Subcutaneous abdominal adipose tissue (tissue), 5 donors: ENCODE data around the gene GAS6.
A peak's percentile ranks its signal among the peaks of the same experiment; 100 is the strongest.

Experiments
- H3K27ac ChIP-seq: one replicate; pipeline ENCODE4 v1.7.0; 2013; ENCODE audit warnings: low read depth, mild to moderate bottlenecking, inconsistent platforms, low read length, moderate library complexity
- H3K27me3 ChIP-seq, 5 donors: one replicate each; pipeline ENCODE4 v1.7.0; 2013; ENCODE audit warnings: low read length in 5 of 5, inconsistent platforms in 1 of 5; ENCODE audit not compliant: control insufficient read depth in 5 of 5, insufficient read depth in 4 of 5
- H3K36me3 ChIP-seq, 5 donors: one replicate each; pipeline ENCODE4 v1.7.0; 2013; ENCODE audit warnings: low read length in 5 of 5; ENCODE audit not compliant: control insufficient read depth in 5 of 5, insufficient read depth in 5 of 5
- H3K4me1 ChIP-seq, 5 donors: one replicate each; pipeline ENCODE4 v1.7.0; 2013; ENCODE audit warnings: low read length in 5 of 5, mild to moderate bottlenecking in 3 of 5, moderate library complexity in 1 of 5; ENCODE audit not compliant: control insufficient read depth in 5 of 5, insufficient read depth in 5 of 5
- H3K4me3 ChIP-seq, 5 donors: one replicate each; pipeline ENCODE4 v1.7.0; 2013; ENCODE audit warnings: low read length in 5 of 5, low read depth in 1 of 5
- H3K9ac ChIP-seq, 5 donors: one replicate each; pipeline ENCODE4 v1.7.0; 2013; ENCODE audit warnings: low read length in 5 of 5, mild to moderate bottlenecking in 4 of 5, moderate library complexity in 3 of 5
- H3K9me3 ChIP-seq, 5 donors: one replicate each; pipeline ENCODE4 v1.7.0; 2013; ENCODE audit warnings: low read length in 5 of 5; ENCODE audit not compliant: control insufficient read depth in 5 of 5
- donor health status: healthy.
- donor health status: healthy.
- donor health status: healthy.
- donor health status: healthy.
- donor health status: healthy.

The GAS6 gene

DNA sequence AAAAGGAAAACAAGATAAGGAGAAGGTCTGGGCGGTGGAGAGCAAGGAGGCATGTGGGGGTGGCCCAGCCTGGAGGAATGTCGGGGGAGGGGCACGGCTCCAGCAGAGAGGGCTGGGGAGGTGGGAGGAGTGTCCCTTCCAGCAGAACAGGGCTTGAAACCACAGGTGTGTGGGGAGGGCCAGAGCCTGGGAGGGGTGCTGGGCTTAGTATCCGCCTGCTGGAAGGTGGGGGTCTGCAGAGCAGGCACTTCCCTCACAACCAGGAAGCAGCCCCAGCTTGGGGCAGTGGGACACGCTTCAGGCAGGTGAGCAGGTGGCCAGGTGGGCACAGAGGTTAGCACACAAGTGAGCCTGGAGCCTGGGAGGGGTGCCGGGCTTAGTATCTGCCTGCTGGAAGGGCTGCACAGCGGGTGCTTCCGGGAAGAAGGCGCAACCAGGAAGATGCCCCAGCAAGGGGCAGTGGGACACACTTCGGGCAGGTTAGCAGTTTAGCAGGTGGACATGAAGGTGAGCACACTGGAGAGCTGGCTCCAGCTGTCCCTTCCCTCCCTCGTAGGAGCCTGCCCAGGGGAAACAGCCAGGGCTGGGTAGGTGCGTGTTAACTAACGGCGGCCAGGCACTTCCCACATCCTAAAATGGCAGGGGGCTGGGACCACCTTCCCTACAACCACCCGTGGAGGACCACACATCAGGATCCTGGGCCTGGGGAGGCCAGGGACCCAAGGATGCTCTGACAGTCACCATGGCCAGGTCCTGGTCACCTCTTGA, 3.0 kb downstream of the GAS6 start:
- Histone ChIP-seq H3K36me3 (peaks cover 0 to 25% (median 0%) of the 10 kb centered on the region in 5 donors), H3K4me1 (peaks cover 10 to 54% (median 46%) of the 10 kb centered on the region in 5 donors), H3K9ac (no peak overlapping the region), H3K4me3 (no peak overlapping the region), H3K27ac (no peak overlapping the region), H3K27me3 (peaks cover 0 to 3% (median 0%) of the 10 kb centered on the region in 5 donors), H3K9me3 (no peaks in the 10 kb centered on the region)

DNA sequence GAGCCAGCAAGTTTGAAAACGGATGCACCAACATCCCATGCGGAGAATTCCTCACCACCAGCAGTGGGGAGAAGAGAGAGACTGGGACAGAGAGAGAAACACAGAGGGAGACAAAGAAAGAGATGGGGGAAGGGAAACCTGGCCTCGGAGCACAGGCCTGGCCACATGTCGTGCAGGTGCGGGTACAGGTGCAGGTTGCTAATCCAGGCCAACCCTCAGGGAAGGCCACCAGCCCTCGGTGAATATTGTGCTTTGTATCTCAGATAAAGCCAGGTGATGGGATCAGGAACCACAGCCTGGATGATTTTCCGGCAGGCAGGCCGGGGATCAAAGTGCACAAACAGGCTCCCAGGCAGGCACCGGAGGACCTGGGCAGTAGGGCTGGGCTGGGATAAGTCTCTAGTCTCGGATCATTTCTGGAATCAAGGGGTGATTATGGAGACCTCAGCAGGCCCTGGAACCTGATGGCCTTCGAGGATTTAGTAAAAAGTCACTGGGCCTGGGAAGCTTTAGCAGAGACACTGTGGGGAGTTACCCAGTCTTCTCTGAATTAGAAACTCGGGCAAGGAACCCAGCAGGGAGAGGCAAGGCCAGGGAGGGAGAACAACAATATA, 3.7 kb downstream of the GAS6 start:
- Histone ChIP-seq H3K27ac (no peak overlapping the region), H3K4me3 (no peak overlapping the region), H3K9ac (no peak overlapping the region), H3K4me1 (peaks cover 10 to 61% (median 53%) of the 10 kb centered on the region in 5 donors), H3K36me3 (peaks cover 0 to 25% (median 0%) of the 10 kb centered on the region in 5 donors), H3K27me3 (peaks cover 0 to 3% (median 0%) of the 10 kb centered on the region in 5 donors), H3K9me3 (no peaks in the 10 kb centered on the region)

- Histone ChIP-seq H3K27me3 (peaks cover 0 to under 1% (median 0%) of the 10 kb centered on the region in 5 donors), H3K9ac (no peak overlapping the region), H3K4me3 (no peak overlapping the region), H3K27ac (no peak overlapping the region), H3K4me1 (peaks cover 15 to 64% (median 55%) of the 10 kb centered on the region in 5 donors), H3K36me3 (peaks cover 0 to 25% (median 0%) of the 10 kb centered on the region in 5 donors), H3K9me3 (no peaks in the 10 kb centered on the region)
Observed at GRCh38 chr13:113859311-113860050, 4.4 kb downstream of the GAS6 start.

GRCh38 chr13:113857531-113858195, 6.2 kb downstream of the GAS6 start:
- H3K4me3 ChIP-seq, result no peak overlapping the region
- H3K36me3 ChIP-seq, result peaks cover 0 to 25% (median 0%) of the 10 kb centered on the region in 5 donors
- H3K9ac ChIP-seq, result no peak overlapping the region
- no peaks in the 10 kb centered on the region for H3K9me3 ChIP-seq
- H3K27me3 ChIP-seq, result no peaks in the 10 kb centered on the region
- H3K4me1 ChIP-seq, result peaks cover 25 to 69% (median 62%) of the 10 kb centered on the region in 5 donors
- H3K27ac ChIP-seq, result no peak overlapping the region

DNA sequence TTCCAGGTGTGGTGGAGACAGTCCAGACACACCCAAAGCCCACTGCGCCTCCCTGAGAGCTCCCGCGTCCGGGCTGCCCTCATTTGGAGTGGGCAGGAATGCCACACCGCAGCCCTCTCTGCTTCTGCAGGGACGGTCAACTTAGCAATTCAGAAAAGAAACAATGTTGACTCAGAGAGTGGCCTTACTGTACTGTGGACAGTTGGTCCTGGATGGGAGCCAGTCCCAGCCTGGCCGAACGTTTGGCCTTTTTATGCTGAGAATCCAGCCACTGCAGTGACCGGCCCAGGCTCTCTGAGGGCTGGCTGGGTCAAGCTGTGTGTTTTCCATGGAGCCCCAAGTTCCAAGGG, 7.2 kb downstream of the GAS6 start:
- no peaks in the 10 kb centered on the region for H3K27me3 ChIP-seq
- H3K9ac ChIP-seq, result no peak overlapping the region
- no peak overlapping the region for H3K27ac ChIP-seq

GRCh38 chr13:113855931-113856715, 7.8 kb downstream of the GAS6 start:
- Histone ChIP-seq H3K27ac (no peak overlapping the region), H3K4me1 (peaks cover 25 to 60% (median 53%) of the 10 kb centered on the region in 5 donors), H3K9ac (no peak overlapping the region), H3K36me3 (peaks cover 0 to 26% (median 0%) of the 10 kb centered on the region in 5 donors), H3K27me3 (no peaks in the 10 kb centered on the region), H3K9me3 (no peaks in the 10 kb centered on the region), H3K4me3 (no peak overlapping the region)

More for the DNA sequence above, 7.2 kb downstream of the GAS6 start:
- no peaks in the 10 kb centered on the region for H3K9me3 ChIP-seq
- peaks cover 0 to 28% (median 0%) of the 10 kb centered on the region in 5 donors for H3K36me3 ChIP-seq
- no peak overlapping the region for H3K4me3 ChIP-seq
- H3K4me1 ChIP-seq, result peaks cover 25 to 65% (median 57%) of the 10 kb centered on the region in 5 donors

DNA sequence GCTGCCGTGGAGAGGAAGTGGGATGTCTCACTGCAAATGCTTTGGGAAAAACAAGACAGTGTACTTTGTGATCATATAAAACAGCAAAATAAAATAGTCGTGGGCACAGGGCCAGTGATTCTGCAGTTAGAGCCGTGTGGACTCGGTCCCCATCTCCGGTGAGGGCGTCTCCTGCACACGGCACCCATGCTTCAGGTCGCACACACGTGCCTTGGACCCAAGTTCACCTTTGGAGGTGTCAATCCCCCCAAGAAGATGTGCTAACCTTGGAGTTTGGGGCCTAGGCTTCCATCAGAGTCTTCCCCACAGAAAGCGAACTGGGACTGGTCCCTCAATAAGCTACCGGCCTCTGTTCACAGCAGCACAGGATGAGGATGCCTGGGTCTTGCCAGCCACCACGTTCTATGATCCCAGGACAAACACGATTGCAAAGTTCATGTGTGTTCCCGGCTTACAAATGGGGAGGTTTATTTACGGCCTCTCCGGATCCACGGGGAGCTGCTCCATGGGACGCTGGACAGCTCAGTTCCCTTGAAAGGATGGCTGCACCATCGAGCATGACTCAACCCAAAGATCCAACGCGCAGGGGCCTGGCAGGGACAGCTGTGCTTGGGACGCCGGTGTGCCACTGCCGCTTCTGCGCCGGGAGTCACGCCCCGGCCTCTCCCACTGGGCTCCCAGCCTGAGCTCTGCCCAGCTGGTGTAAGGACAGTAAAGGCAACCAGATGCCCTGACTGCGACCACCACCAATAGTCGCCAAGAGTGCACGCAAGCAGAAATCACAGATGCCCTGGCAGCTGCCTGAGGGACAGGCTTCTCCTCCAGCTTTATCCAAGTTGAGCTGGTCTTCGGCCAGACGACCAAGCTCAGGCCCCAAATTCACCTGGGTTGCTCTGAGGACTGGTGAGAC, 8.6 kb downstream of the GAS6 start:
- Histone ChIP-seq H3K27ac (no peak overlapping the region), H3K4me3 (peak overlapping the region in 1 of 5 donors; percentile 22), H3K4me1 (peaks cover 25 to 56% (median 48%) of the 10 kb centered on the region in 5 donors), H3K27me3 (no peaks in the 10 kb centered on the region), H3K9ac (no peak overlapping the region), H3K36me3 (peaks cover 0 to 24% (median 0%) of the 10 kb centered on the region in 5 donors), H3K9me3 (no peaks in the 10 kb centered on the region)

DNA sequence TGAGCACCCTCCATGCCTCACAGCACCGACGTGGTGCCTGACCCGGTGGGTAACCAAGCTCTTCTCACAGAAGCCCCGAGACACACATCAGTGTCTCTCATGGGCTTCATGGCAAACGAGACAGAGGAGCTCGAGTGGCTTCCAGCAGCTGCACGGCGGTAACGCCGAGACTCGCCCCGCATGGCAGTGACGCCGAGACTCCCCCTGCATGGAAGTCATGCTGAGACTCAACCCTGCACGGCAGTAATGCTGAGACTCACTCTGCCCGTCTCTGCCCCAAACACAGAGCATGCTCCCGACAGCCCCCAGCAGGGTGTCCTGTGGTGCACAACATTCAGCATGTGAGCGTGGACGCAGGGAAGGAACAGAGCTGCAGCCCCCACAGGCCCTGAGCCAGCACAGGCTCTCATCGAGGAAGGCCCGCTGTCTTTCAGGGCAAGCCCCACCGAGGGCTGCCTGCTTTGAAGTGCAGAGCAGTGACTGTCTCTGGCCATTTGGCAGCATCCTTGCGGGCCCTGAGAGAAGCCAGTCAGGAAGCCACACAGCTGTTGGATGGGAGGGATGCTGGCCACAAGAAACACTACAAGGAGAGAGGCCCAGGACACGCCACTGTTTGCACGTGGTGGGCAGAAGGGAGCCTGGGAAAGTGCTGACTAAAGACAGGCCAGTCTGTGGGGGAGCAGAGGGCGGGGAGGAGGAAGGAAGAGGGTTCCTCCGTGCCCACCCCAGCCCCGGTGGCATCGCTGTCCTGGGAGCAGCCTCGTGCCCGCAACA, 9.5 kb downstream of the GAS6 start:
- Histone ChIP-seq H3K9ac (no peak overlapping the region), H3K9me3 (no peaks in the 10 kb centered on the region), H3K27ac (no peak overlapping the region), H3K4me1 (peaks cover 28 to 56% (median 48%) of the 10 kb centered on the region in 5 donors), H3K27me3 (no peaks in the 10 kb centered on the region), H3K4me3 (peak overlapping the region in 2 of 5 donors; percentile 22), H3K36me3 (peaks cover 0 to 21% (median 0%) of the 10 kb centered on the region in 5 donors)
